ENCODE results near the gene KCNK15. TPM values are rescaled to one million over a fixed set of nuclear protein-coding genes. Genes with fewer than 3 reads are reported as not detected.

KCNK15 gene
- total RNA-seq, 1 donor from 2014 or later, result 0.77 TPM

GRCh38 chr20:44716309-44717106 is 29.2 kb upstream of the KCNK15 start:
- Mint-ChIP-seq H3K4me1 (ENCODE audit: low read depth) (peaks cover 53% of the 10 kb centered on the region), H3K36me3 (ENCODE audit: low read depth) (no peaks in the 10 kb centered on the region), H3K4me3 (ENCODE audit: unreplicated experiment) (no peak overlapping the region), H3K27ac (ENCODE audit: unreplicated experiment) (peak overlapping the region; percentile 81), H3K27me3 (ENCODE audit: low read depth) (no peaks in the 10 kb centered on the region), H3K9me3 (ENCODE audit: low read depth) (no peaks in the 10 kb centered on the region)
- no peak for DNase-seq (ENCODE audit: low spot score)
- TF ChIP-seq CTCF (IDR thresholded peaks at IDR 0.05), result no peak

DNA sequence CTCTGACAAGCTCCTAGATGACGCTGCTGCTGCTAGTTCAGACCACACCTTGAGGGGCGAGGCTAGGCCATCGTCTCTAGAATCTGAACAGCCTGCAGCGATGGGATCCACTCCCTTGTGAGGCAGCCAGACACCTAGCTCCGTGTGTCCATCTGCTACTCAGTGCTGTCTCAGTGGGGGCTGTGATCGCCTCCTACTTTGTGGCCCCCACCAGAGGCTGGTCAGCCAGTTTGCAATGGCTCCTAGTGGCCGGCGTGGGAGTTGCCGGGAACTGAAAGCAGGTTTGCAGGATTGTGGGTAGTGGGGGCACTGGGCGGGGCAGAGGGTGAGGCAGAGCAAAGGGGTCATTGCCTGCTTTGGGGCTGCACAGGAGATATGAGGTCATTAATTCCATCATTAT is 27.7 kb upstream of the KCNK15 start:
- Mint-ChIP-seq H3K4me3 (ENCODE audit: unreplicated experiment) (no peak overlapping the region), H3K9me3 (ENCODE audit: low read depth) (no peaks in the 10 kb centered on the region), H3K27me3 (ENCODE audit: low read depth) (no peaks in the 10 kb centered on the region), H3K4me1 (ENCODE audit: low read depth) (peaks cover 54% of the 10 kb centered on the region), H3K36me3 (ENCODE audit: low read depth) (no peaks in the 10 kb centered on the region), H3K27ac (ENCODE audit: unreplicated experiment) (no peak overlapping the region)
- DNase-seq (ENCODE audit: low spot score), result no peak
- TF ChIP-seq CTCF (IDR thresholded peaks at IDR 0.05), result peak; percentile 64

DNA sequence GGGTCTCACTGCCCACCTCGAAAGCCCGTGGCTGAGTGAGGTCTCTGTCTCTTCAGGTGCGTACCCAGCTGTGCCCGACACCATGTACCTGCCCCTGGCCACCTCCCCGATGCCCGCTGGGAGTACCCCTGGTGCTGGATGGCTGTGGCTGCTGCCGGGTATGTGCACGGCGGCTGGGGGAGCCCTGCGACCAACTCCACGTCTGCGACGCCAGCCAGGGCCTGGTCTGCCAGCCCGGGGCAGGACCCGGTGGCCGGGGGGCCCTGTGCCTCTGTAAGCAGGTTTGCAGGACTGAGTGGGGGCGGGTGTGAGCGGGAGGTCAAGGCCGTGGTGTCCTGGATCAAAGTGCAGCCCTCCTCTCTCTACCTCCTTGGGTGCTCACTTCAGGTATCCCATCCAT is 25.8 kb upstream of the KCNK15 start:
- Mint-ChIP-seq H3K4me3 (ENCODE audit: unreplicated experiment) (no peak overlapping the region), H3K4me1 (ENCODE audit: low read depth) (peaks cover 46% of the 10 kb centered on the region)

DNA sequence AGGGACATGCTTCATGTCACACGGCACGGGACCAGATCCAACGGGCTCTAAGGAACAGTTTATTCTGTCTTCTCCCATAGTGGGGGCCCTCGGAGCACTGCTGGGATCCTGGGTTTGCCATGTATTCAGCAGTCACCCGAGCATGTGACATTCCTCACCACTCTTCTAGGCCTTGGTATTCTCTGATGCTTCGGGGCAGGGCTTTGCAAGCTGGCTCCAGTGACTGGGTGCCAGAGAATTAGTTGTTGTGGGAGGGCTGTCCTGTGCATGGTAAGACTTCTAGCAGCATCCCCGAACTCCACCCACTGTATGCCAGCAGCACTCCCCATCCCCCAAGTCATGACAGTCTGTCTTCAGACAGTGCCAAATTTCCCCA is 25.1 kb upstream of the KCNK15 start:
- Mint-ChIP-seq H3K36me3 (ENCODE audit: low read depth) (no peaks in the 10 kb centered on the region), H3K27me3 (ENCODE audit: low read depth) (no peaks in the 10 kb centered on the region), H3K27ac (ENCODE audit: unreplicated experiment) (peak overlapping the region; percentile 95), H3K9me3 (ENCODE audit: low read depth) (no peaks in the 10 kb centered on the region), H3K4me3 (ENCODE audit: unreplicated experiment) (no peak overlapping the region), H3K4me1 (ENCODE audit: low read depth) (peaks cover 38% of the 10 kb centered on the region)
- TF ChIP-seq CTCF (IDR thresholded peaks at IDR 0.05), result no peak
- peak; percentile 62 for DNase-seq (ENCODE audit: low spot score)

More for the DNA sequence above, 25.8 kb upstream of the KCNK15 start:
- Mint-ChIP-seq H3K36me3 (ENCODE audit: low read depth) (no peaks in the 10 kb centered on the region), H3K9me3 (ENCODE audit: low read depth) (no peaks in the 10 kb centered on the region), H3K27ac (ENCODE audit: unreplicated experiment) (peak overlapping the region; percentile 95), H3K27me3 (ENCODE audit: low read depth) (no peaks in the 10 kb centered on the region)
- no peak for TF ChIP-seq CTCF (IDR thresholded peaks at IDR 0.05)
- peak; percentile 90 for DNase-seq (ENCODE audit: low spot score)

DNA sequence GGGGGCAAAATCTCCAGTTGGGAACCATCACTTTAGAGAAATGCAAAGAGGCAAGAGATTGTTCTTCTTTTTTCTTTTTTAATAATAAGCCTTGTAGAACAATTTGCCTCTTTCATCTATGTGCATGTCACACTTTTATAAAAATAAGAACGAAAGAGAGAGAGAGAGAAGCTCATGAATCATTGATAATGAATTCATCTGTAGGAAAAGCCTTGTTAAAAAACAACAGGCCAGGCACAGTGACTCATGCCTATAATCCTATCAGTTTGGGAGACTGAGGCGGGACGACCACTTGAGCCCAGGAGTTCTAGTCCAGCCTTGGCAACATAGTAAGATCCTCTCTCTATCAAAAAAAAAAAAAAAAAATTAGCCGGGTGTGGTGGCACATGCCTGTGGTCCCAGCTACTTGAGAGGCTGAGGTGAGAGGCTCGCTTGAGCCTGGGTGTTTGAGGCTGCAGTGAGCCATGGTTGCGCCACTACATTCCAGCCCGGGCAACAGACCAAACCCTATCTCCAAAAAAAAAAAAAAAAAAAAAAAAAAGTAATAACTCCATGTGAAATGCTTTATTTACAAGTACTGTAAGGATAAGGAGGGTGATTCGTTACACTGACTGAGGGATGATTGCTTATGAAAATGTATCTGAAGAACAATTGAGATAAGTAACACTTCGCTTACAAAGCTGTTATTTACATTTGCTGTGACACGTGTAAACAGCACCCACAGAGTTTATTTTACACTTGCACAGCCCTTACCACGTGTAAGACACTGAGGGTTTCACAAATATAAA is 24.5 kb upstream of the KCNK15 start:
- Mint-ChIP-seq H3K27ac (ENCODE audit: unreplicated experiment) (peak overlapping the region; percentile 95), H3K27me3 (ENCODE audit: low read depth) (no peaks in the 10 kb centered on the region), H3K36me3 (ENCODE audit: low read depth) (no peaks in the 10 kb centered on the region), H3K4me3 (ENCODE audit: unreplicated experiment) (no peak overlapping the region), H3K9me3 (ENCODE audit: low read depth) (no peaks in the 10 kb centered on the region), H3K4me1 (ENCODE audit: low read depth) (peaks cover 32% of the 10 kb centered on the region)
- DNase-seq (ENCODE audit: low spot score), result peak; percentile 46
- TF ChIP-seq CTCF (IDR thresholded peaks at IDR 0.05), result no peak

Data from chondrocyte (in vitro differentiated cells).